Stimulated activated CD8-positive, alpha-beta memory T cell treated with anti-CD3 and anti-CD28 coated beads, Interleukin-12 subunit alpha, Interleukin-12 subunit beta, amount 100 ng/mL, for 24 hours (primary cell): Measurements from ENCODE around the gene SOCS3.

Experiments used
- DNase-seq: peaks from one replicate; pipeline ENCODE4 v3.0.0-alpha.2; 2020; ENCODE audit errors: extremely low read depth

Gene SOCS3

GRCh38 chr17:78390241-78391050 is 30.6 kb upstream of the SOCS3 start:
- DNase-seq, result no peak

- DNase-seq, result no peak
Observed at GRCh38 chr17:78387977-78388941, 28.4 kb upstream of the SOCS3 start.

DNA sequence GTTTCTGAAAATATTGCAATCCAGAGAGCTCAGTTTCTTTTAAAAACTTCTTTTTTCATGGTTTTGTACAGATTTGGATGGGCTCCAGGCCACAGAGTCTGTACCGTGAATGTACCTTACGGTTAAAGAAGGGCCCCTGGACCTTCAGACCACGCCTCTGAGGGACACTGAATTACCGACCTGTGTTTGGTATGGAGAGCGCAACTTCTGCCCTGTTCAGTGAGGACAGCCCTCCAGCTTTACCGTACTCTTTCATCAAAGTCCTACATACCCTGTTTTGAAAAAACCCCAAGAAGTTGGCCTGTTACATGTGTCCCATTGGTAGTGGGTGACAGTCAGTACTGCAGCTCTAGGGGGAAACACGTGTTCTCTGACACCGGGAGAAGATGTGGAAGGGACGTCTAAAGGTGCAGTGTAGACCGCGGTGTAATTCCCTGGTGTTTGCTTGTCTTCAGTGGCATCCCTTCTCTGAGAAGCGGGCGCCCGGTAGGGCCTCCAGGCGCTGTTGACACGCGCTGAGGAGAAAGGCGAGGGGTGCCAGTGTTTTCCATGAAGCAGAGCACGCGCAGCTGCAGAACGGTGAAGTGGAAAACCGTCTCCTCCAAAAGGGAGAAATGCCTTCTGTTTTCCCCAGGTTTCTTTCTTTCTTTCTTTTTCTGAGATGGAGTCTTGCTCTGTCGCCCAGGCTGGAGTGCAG is 24.8 kb upstream of the SOCS3 start:
- DNase-seq, result no peak

DNA sequence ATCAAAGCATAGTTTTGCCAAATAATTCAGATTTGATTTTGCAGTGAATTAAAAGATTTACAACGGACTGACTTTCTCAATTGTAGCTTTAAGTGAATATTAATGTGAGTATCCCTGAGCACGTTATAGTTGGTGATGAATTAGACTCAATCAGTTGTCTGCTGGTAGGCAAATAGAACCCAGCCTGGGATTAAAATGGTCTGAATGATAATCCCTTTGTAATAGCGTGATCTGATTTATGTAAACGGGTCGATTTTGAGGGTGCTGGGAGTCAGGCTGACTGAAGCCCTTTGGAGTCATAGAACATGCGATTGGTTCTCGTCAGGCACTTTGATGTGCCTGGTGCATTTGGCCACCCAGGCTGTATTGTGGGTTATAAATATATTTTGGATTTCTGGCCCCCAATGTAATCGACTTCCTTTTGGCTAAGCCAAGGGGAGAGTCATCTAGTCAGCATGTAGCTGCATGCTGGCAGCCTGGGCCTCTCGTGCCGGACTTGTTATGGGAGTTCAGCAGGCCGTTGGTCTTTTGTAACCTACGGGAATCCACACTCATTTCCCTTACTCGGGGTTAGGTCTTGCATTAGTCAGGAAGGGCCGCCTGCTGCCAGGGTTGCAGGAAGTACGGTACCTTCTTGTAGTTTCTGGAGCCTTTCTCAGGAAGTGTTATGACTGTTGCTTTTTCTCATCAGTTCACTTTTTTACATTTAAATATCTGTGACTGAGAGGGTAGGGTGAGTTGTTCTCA is 24.0 kb upstream of the SOCS3 start:
- peak; percentile 37 for DNase-seq

- no peak for DNase-seq
Observed at GRCh38 chr17:78381601-78382232, 21.8 kb upstream of the SOCS3 start.

- no peak for DNase-seq
Observed at GRCh38 chr17:78380370-78380769, 20.5 kb upstream of the SOCS3 start.

DNA sequence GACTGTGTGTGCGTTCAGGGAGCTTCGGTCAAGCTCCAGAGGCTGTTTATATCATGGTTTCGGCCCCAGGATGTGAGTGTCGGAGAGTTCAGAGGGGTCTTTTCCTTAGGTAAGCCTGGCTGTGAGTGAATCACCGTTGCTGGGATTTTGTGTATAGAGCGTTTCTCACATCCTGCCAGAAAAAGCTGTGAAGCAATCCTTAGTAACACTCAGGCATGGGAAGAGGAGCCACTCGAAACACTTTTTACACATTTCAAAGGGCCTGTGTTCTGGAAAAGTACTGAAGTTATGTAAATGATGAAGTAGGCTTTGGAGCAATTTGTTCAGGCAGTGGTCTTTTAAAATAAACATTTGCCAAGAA is 19.2 kb upstream of the SOCS3 start:
- DNase-seq, result no peak

- peak; percentile 62 for DNase-seq
Observed at GRCh38 chr17:78378225-78379130, 18.6 kb upstream of the SOCS3 start, which contains the start of gene PGS1. Gene PGS1 (plus strand): TSS chr17:78378649. CDS start chr17:78378666, 17 bp downstream.

- no peak for DNase-seq
Observed at GRCh38 chr17:78377858-78378224, 18.0 kb upstream of the SOCS3 start.

DNA sequence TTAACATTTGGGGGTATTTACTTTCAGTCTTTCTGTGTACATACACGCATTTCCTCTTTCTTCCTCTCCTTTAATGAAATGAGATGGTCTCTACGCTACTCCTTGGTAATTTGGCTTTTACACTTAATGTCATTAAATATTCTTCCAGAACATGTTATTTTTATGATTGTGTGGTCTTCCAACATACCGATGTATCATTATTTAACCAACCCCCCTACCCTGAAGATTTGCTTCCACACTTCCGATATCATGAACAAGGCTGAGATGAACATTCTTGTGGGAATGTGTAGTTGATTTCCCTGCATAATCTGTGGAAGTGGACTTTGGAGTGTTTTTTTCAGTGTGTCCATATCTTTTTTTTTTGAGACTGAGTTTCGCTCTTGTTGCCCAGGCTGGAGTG is 16.3 kb upstream of the SOCS3 start:
- no peak for DNase-seq

DNA sequence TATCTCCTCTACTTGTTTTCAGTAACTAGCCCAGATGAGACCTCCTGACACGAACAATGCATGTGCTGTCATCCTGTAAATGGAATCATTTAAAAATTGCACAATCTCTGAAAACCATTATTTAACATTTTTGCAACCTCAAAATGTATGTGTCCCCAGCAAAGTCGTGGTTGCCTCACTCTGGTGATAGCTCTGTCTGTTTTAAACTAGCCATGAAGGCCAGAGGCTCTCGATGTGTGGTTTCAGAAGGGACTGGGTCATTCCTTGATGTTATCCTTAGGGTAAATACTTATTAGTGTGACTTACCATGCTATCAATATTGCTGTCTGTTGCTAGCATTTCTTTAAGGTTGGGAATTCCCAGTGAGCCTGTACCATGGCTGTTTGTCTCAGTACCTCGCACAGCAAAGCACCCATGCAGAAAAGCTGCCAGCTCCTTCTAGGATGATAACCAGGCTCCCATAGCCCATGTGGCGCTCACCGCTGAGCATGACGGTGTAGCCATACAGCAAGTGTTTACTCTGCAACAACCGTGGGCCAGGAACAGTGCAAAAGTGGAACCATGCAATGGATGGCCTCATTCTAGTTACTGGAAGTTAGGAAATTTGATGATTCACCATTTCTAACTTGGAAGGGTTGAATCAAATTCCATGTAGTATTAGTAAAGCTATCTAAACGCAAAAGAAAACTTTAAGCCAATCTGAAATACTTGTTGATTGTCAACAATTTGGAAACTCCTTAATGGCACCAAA is 15.7 kb upstream of the SOCS3 start:
- no peak for DNase-seq

DNA sequence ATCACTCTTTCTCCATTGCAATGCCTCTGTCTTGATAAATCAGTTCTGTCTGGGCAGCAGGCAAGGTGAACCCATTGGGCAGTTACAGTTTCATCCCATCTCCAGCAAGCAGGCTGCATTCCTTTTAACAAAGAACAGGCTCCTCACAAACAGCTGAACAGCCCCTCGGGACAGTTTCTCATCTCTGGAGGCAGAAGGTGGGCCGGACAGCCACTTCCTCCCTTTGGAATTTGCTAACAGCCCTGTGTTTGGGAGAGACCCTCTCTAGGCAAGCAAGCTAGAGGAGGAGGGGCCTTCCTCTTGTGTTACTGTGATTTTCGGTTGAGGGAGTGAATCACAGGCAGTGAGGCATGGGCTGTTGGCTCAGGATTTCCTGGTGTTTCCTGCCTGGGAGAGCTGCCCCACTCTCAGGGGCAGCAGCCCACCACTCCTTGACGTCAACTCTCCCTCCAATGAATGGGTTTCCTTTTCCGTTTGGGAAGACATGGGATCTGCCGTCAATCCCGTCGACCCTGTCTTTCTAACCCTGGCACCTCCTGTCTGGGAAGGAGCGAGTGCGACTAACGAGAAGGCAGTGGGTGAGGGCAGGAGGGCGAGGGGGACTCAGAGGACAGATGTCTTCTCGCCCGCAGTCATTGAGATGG is 14.9 kb upstream of the SOCS3 start:
- DNase-seq, result no peak

DNA sequence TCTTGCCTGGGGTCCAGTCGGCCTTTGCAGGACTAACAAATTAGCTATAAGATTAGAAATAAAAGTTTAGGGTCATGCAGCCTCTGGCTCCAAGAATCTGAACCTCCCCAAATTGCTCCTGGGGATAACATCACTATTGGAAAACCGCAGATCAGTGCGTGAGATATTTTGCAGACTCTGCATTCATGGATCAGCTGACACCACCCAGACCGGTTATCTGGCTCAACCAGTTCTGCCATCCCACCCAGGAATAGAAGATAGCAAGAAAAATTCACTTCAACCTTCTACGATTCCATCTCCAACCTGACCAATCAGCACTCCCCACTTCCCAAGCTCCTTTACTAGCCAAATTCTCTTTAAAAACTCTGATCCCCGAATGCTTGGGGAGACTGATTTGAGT is 14.3 kb upstream of the SOCS3 start:
- no peak for DNase-seq

DNA sequence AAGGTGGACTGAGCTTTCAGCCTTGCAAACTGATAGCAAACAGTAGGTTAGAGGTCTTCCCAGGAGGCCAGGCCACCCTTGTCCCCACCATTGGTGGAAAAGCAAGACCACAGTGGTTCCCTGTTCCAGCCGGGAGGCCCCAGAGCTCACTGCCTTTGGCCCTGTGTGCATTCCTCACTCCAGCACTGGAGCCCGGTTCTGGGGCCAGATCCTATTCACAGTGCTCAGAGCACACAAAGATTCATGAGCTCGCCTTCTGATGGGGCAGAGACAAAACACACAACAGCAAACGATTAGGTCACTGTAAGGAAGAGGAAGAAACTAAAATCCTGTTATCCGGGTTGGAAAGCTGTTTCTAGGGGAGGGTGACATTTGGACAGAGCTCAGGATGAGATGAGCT is 13.0 kb upstream of the SOCS3 start:
- no peak for DNase-seq

DNA sequence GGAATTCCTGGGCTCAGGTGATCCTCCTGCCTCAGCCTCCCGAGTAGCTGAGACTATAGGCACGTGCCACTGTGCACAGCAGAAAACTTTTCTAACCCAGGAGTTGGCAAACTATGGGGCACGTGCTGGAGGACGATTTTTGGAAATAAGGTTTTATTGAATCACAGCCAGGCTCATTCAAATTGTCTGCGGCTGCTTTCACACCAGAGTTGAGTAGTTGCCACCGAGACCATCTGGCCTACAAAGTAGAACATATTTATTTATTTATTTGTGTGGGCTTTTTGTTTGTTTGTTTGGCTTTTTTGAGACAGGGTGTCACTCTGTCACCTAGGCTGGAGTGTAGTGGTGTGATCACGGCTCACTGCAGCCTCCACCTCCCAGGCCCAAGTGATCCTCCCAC is 11.2 kb upstream of the SOCS3 start:
- DNase-seq, result no peak

- DNase-seq, result no peak
Observed at GRCh38 chr17:78369791-78370381, 10.0 kb upstream of the SOCS3 start.

DNA sequence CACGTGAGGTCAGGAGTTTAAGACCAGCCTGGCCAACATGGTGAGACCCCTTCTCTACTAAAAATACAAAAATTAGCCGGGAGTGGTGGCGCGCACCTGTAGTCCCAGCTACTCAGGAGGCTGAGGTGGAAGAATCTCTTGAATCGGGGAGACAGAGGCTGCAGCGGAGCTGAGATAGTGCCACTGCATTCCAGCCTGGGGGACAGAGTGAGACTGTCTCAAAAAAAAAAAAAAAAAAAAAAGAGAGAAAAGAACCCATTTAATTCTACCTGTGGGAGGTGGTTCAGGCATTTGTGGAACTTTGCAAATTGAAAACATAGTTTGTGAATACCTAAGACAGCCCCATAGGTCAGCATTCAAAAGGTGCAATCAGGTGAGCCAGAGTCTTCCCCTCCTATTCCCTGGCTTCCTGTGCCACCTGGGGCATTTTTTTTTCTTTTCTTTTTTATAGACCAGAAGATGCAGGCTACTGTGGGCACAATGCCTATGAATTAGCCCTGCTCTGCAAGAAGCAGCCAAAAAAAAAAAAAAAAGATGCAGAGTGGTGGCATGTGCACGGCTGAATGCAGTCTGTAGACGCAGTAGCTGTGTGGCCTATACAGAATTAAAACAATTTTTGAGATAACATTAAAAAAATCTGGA is 9.1 kb upstream of the SOCS3 start:
- no peak for DNase-seq

GRCh38 chr17:78368348-78368747 is 8.5 kb upstream of the SOCS3 start:
- DNase-seq, result no peak
